ENCODE measurements around the gene MBOAT1.
"Not testable (repeated sequence)": the region's sequence is repeated elsewhere in the genome, so short reads cannot be mapped to it uniquely, and the experiment has no call there.

The MBOAT1 gene

DNA sequence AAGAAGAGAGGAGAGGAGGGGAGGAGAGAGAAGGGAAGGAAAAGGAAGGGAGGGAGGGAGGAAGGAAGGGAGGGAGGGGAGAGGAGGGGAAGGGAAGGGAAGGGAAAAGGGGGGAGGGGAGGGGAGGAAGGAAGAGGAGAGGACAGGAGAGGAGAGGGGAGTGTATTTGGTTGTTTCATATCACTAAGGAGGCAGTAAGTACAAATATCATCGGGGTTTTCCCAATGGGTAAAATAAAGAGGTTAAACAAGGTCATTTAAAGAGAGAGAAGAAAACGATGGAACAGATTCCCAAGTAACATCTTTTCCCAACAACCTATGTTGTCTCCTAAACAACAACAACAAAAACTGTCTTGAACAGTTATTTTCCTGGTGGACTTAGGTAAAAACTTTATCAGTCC lies 43.6 kb downstream of the MBOAT1 start:
- DNase-seq, result no peak

DNA sequence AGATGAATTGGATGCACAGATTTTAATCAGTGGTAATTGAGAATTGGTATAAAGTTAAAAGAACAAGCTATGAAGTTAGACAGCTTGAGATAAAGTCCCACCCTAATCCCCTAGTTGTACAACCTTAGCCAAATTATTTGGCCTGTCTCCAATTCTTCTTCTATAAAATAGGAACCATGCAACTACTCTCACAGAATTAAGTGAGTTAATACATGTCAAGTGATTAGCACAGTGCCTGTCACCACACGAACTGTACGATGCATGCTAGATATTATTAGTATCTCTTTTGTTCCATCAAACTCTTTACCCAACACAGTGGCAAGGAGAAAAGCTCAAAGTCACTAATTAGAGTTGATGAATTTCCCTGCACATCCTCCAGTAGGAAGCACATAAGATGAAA lies 44.7 kb downstream of the MBOAT1 start:
- no peak for DNase-seq

DNA sequence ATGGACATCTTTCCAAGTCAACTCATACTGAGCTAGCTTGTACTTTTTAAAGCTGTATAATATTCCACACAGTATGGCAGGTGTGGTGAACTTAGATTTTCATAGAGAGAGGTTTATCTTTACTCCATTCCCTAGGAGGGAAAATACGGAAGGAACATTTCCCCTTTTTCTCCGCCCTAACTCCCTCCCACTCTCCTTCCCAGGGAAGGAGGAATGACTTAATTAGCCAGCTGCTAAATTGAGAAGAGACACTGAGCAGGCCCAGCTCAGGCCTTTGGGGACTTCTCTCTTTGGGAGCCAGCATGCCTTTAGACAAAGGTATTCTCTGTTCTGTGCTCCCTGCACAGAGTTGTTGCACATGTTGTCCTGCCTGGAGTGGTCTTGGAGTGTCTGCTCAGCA lies 46.1 kb downstream of the MBOAT1 start:
- no peak for DNase-seq

DNA sequence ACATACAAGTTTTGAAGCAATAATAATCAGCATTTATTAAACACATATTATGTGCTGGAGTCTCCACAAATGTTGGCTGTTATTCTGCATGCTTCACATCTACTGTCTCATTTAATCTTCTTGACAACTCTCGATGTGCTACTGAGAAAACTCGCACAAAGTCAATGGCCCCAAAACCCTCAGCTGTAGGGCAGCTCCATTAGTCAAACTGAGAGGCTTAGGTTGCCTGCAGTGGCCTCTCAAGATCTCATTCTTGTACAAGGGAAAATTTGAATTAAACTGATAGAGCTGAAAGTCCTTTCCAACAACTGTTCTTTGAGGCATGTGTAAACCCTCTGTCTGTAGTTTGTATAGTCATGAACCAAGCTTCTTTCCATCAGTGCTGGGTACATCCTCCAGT lies 49.8 kb downstream of the MBOAT1 start:
- DNase-seq, result no peak

DNA sequence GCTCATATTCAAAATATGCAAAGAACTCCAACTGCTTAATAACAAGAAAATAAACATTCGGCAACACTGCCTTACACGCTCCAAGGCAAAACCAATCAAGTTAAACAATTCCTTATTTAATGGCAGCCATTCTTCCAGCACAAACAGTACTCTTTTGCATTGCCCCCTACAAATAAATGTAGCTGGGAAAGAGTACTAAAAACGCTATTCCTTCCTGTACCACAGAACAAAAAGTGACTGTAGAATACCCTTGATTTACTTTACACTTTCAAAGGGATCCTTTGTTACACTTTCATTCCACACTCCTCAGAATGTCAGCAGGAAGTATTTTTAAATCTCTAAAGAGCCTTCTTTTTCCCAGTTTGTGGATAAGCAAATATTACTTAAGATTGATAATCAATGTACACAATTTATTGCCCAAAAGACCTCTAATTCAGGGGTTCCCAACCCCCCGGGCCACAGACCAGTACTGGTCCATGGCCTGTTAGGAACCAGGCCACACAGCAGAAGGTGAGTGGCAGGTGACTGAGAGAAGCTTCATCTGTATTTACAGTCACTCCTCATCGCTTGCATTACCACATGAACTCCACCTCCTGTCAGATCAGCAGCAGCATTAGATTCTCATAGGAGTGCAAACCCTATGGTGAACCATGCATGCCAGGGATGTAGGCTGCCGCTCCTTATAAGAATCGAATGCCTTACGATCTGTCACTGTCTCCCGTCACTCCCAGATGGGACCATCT lies 51.6 kb downstream of the MBOAT1 start:
- no peak for DNase-seq

DNA sequence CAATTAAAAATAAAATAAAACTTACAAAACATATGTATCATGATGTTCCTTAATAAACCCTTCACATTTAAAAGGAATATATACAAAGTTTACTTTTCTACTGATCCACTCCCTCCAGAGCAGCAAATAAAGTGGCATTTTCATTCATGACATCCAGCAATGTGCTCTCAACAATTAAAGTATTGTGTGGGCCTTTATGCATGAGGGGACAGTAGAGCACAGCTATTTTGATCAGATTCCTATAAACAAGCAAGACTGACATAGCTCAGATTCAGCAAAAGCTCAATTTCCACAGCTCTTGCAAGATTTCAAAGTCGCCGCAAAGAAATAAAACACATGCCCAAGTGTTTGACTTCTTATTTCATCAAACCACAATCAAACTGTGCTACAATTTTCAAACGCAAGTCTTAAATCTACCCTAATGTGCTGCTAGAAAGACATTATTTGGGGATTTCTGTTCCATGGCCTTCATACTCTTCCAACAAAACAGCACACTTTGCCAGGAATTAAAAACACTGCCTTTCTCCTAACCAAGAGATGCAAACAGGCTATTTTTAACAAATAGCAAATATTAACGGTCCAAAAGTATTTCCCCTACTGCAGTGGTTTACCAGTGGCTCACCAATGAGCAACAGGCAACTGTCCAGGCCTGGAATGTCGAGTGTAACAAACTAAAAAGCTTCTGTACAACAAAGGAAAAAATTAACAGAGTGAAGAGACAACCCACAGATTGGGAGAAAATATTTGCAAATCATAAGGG lies 52.3 kb downstream of the MBOAT1 start:
- no peak for DNase-seq

DNA sequence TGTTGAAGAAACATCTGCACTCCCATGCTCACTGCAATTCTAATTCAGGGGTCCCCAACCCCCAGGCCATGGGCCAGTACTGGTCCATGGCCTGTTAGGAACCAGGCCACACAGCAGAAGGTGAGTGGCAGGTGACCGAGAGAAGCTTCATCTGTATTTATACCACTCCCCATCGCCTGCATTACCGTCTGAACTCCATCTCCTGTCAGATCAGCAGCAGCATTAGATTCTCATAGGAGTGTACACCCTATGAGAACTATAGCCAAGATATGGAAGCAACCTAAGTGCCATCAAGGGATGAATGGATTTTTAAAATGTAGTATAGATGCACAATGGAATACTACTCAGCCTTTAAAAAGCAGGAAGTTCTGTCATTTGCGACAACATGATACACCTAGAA lies 53.2 kb downstream of the MBOAT1 start:
- no peak for DNase-seq

DNA sequence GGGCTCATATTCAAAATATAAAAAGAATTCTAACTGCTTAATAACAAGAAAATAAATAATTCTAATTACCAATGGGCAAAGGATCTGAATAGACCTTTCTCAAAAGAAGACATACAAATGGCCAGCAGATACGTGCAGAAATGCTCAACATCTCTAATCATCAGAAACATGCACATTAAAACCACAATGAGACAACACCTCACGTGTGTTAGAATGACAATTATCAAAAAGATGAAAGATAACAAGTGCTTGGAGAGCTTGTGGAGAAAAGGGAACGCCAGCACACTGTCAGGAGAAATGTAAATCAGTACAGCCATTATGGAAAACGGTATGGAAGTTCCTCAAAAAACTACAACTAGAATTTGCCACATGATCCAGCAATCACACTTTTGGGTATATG lies 53.6 kb downstream of the MBOAT1 start:
- no peak for DNase-seq

DNA sequence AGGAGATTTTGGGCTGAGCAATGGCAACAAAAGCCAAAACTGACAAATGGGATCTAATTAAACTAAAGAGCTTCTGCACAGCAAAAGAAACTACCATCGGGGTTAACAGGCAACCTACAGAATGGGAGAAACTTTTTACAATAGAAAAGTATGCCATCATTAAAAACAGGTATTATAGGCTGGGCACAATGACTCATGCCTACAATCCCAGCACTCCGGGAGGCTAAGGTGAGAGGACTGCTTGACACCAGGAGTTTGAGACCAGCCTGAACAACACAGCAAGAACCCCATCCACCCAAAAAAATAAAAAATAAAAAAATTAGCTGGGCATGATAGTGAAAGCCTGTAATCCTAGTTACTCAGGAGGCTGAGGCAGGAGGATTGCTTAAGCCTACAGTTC lies 55.4 kb downstream of the MBOAT1 start:
- DNase-seq, result no peak

DNA sequence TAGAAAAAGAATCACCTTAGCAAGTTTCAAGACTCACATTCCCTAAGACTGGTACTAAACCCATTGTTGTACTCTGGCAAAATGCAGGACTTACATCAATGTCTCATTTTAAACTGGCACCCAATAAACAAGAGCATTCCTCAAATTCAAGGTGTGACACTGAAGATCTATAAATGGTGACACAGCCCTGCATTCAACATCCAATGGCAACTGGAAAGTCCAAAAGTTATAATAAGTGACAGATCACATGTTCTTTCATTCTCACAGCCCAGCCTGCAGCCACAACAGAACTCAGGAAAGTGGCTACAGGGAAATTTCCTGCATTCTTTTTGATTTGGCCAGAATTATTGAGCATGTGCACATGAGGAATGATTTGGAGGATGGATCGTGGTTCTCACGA lies 57.5 kb downstream of the MBOAT1 start:
- no peak for DNase-seq

DNA sequence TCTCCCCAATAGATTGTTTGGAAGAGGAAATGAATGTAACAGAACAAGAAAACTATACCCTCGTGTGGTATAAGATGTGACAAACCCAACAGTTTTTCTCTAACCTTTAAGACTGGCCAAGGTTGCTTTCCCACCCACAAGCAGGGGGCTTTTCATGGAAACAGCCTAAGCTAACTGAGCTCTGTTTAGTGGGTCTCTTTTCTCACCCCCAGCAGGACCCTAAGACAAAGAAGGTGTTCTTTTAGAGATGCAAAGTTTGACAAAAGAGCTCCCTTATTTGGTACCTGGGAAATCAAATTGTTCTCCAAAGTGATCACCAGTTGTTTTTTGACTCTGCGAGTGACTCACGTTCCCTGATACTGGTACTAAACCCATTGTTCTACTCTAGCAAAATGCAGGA lies 59.1 kb downstream of the MBOAT1 start:
- no peak for DNase-seq

DNA sequence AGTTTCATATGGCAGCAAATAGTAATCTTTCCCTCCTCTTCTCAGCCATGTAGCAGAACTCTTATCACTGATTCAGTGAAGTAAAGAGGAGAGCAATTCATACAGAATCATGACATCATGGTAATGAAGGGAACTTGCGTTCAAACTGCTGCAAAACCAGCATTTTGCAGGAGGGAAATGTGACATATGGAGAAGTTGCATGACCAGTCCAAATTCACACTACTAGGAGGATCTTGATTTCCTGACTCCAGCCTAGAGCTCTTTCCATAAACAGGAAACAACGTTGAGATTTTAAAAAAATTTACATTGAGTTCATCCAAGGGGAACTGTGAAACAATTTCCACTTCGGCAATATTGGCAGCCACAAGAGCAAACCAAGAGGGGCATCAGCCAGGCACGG lies 63.8 kb downstream of the MBOAT1 start:
- no peak for DNase-seq

DNA sequence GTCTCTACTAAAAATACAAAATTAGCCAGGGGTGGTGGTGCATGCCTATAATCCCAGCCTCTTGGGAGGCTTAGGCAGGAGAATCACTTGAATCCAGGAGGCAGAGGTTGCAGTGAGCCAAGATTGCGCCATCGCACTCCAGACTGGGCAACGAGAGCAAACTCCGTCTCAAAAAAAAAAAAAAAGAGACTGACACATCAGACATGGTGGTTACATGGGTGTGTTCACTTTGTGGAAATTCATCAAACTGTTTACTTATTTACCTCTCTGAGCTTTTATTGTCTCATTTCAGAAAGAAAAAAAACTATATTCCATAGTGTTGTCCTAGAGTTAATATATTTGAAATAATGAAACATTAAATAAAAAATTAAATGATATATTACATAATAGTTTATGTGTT lies 64.8 kb downstream of the MBOAT1 start:
- DNase-seq, result no peak

DNA sequence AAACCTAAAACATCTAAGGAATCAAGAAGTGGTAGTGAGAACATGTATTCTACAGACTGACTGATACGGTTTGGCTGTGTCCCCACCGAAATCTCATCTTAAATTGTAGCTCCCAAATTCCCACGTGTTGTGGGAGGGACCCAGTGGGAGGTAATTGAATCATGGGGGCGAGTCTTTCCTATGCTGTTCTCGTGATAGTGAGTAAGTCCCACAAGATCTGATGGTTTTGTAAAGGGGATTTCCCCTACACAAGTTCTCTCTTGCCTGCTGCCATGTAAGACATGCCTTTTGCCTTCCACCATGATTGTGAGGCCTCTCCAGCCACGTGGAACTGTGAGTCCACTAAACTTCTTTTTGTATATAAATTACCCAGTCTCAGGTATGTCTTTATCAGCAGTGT lies 65.4 kb downstream of the MBOAT1 start:
- DNase-seq, result not testable (repeated sequence)

DNA sequence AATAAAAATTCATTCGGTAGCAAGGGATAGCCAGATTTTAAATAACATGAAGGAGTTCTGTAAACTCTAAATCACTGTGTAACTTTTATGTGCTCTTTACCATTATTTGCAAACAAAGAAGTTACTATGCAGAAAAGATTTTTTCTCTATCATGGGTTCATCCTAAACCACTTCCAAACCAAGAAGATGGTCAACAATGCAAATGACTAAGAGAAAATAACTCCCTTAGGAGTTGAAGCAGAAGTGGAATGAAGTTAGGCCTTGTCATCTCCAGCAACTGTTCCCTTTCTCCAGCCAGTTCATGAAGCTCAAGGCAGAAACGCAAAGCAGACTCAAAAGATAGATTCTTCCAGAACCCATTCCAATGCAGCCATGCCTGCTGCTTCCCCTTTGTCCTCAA lies 66.0 kb downstream of the MBOAT1 start:
- no peak for DNase-seq

DNA sequence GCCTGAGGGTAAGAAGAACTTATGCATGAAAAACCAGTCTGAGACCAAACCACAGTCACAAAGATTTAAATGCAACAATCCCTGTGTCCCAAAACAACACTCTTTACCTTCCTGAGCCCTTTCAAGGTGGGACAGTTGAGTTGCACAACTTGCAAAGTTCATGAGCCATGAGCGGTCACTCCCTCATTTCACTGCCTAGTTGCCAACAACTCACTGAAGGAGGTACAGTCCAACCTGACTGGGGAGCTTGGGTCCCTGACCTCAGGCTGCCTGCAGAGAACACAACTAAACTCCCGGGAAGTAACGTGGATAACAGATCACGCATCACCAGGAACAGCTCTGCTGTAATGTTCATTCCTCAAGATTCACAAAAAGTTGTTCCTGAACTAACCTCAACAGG lies 69.4 kb downstream of the MBOAT1 start:
- DNase-seq, result no peak

DNA sequence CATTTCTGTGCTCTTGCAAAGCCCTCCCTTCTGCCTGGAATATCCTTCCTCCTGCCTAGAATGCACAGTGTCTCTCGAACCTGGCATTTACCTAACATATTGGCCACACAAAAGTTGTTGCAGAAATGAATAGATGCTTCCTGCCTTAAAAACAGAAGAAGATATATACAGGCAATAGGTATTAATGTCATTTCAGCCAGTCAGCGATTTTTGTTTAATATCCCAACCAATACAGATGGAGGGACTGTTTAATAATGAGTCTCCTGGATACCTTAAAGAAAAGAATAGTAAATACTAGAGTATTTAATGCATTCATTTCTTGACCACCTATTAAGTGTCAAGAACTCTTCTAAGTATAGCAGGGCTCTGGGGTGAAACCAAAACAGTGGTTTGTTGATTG lies 70.3 kb downstream of the MBOAT1 start:
- no peak for DNase-seq

DNA sequence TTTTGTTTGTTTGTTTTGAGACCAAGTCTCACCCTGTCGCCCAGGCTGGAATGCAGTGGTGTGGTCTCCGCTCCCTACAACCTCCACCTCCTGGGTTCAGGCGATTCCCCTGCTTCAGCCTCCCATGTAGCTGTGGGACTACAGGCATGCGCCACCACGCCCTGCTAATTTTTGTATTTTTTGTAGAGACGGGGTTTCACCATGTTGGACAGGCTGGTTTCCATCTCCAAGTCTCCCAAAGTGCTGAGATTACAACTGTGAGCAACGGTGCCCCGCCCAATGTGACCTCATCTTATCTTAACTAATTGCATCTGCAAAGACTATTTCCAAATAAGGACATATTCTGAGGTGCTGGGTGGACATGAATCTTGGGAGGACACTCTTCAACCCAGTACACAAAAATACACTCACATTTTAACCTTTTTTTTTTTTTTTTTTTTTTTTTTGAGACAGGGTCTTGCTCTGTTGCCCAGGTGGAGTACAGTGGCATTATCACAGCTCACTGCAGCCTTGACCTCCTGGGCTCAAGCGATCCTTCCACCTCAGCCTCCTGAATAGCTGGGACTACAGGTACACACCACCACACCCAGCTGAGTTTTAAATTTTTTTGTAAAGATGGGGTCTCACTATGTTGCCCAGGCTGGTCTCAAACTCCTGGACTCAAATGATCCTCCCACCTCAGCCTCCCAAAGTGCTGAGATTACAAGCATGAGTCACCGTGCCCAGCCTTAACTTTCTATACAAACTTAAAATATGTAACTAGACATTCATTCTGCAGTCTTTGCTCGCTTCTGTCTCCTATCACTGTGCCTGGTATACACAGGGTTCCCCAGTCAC lies 72.9 kb downstream of the MBOAT1 start:
- not testable (repeated sequence) for DNase-seq

DNA sequence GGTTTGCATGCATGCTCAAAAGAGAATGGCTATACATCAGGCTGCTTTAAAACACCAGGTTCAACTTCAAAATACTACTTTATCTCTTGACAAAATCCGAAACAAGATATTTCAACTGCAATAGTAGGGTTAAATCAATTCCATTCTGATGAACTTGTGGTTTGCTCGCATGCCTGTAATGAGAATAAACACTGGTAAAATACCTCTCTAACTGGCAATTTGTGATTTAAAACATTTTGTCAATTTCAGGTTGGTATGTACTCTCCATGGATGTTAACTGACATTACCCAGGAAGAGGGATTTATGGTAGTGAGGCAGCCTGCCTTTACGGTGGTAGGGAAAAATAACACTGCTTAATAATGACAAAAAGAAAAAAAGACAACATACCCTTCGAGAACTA lies 74.4 kb downstream of the MBOAT1 start:
- no peak for DNase-seq

DNA sequence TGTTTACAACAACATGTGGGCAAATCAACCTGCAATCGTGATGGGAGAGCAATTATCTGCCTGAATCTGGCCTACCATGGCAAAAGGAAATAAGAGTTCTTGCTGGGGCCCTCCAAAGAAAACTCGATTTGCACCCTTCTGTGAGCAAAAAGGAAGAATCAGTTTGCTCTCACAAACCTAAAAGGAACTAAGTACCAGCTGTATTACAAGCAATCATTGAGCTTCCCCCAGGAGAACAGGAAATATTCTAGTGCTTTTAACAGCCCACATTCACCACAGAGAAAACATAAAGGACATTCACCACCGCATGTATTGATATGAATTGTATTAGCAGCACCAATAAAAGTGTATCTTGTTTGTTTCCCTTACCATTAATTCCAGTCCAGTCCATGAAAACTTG lies 75.0 kb downstream of the MBOAT1 start:
- no peak for DNase-seq

DNA sequence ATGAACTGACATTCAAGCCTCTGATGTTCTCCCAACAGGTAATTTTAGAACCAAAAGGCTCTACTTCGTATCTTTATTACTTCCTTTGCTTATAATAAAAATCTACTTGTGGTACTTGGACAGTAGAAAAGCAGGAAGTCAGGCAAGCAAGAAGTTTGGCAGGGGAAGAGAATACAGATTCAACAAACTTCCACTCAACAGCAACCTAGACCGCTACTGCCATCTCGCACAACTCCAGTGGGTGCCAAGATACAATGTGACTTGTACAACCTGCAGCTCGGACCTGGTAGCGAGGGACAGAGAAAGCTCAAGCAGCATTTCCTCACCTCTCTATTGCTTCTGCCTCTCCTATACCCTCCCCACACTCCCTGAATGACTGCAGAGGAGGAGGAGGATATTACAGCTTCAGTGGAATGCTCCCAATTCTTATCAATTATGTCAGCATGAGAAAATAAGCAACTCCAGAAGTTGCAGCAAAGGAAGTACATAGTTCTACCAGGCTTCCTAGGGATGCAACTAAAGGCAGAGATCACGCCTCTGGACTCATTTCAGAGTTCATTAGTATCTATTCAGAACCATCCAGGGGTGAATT lies 76.5 kb downstream of the MBOAT1 start:
- DNase-seq, result no peak

DNA sequence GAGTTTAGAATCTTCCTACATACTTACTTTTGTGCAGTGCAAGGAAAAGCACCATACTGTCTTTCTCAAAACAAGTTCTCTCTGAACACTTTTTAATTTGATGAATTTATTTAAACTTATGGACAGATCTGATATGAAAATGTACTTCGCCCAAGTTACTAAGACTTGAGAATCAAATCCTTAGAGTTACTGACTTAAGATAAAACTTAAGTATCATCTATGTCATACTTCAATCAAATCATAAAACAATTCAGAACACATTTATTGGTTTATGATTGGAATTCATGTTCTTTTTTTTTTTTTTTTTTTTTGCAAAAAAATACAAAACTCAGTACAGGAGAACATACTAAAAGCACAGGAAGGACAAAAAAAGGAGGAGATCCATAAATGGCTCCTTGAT lies 77.7 kb downstream of the MBOAT1 start:
- DNase-seq, result no peak

DNA sequence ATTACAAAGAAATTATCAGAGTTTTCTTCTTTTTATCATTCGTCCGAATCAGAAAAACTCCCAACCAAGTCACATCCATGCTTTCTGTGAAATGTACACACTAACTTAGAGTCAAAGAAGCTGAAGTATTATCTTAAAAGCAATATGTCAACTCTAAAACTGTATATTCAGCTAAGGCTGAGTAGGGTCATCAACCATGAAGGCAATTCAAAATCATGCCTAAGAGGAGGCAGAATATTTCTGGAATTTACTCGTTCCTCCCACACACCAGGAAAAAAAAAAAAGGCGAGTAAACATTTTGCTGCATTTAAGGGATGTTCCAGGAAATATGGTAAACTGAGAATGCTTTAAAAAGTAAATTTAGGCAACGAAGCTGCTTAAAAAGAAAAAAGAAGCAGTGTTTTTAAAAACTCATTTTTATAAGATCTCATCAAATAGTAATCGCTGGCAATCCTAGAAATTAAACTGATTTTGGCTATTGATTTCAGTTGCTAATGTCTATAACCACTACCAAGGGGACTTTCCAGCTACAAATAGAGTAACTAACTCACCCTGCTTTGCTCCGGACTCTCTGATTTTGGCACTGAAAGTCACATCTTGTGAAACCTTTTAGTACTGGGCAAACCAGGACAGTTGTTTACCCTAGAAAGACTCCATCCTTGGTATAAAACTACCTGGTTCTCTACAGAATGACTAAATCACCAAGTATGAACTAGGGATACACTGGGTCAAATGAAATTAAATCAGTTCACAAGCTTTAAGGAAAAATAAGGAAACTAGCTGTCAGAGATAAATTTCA lies 82.8 kb downstream of the MBOAT1 start:
- DNase-seq, result no peak
